Measurements from ENCODE around the gene PSMD14. TPM values are rescaled to one million over a fixed set of nuclear protein-coding genes. Genes with fewer than 3 reads are reported as not detected.
"Not testable (repeated sequence)": the region's sequence is repeated elsewhere in the genome, so short reads cannot be mapped to it uniquely, and the experiment has no call there.

Gene PSMD14
- total RNA-seq, 2 experiments from 2014 or later: 17.1 to 22.1 TPM

DNA sequence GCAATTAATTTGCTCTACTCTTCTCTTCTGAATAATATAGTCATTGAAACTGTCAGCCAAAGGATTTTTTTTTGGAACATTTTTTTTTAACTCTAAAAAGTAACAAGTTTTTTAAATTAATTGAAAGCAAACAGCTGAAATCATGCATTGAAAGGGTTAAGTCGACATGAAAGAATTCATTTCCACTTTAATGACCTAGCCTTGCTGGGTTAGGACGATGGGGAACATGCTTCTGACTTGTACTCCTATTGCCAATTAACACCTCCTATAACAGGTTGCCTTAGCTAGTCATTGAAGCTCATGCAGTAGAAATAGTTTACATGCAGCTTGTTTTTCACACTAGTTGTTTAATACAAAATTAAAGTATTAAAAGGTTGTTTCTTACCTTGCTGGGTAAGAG is 47.8 kb downstream of the PSMD14 start:
- CTCF ChIA-PET: no interaction called here
- no peak for DNase-seq
- no peak overlapping the region for H3K27ac Mint-ChIP-seq
- H3K27me3 ChIP-seq (ENCODE audit: control insufficient read depth in 1 of 2, insufficient read depth in 2 of 2, low read length in 2 of 2): no peaks in the 10 kb centered on the region
- ATAC-seq (ENCODE audit: poor library complexity): no peak
- H3K4me3 Mint-ChIP-seq: no peak overlapping the region
- peaks cover 20% of the 10 kb centered on the region for H3K4me1 Mint-ChIP-seq (ENCODE audit: low read depth)
- no peak overlapping the region for H3K4me3 ChIP-seq (ENCODE audit: low read length)
- H3K9me3 Mint-ChIP-seq: no peaks in the 10 kb centered on the region
- peaks cover 0 to 8% of the 10 kb centered on the region in 2 experiments for H3K9me3 ChIP-seq (ENCODE audit: control insufficient read depth in 1 of 2, insufficient read depth in 1 of 2, low read length in 2 of 2)
- peaks cover 20% of the 10 kb centered on the region for H3K36me3 Mint-ChIP-seq (ENCODE audit: low read depth)
- intact Hi-C loops (cut with DNase I, micrococcal nuclease): no loop called here
- TF ChIP-seq, protein P1, sequence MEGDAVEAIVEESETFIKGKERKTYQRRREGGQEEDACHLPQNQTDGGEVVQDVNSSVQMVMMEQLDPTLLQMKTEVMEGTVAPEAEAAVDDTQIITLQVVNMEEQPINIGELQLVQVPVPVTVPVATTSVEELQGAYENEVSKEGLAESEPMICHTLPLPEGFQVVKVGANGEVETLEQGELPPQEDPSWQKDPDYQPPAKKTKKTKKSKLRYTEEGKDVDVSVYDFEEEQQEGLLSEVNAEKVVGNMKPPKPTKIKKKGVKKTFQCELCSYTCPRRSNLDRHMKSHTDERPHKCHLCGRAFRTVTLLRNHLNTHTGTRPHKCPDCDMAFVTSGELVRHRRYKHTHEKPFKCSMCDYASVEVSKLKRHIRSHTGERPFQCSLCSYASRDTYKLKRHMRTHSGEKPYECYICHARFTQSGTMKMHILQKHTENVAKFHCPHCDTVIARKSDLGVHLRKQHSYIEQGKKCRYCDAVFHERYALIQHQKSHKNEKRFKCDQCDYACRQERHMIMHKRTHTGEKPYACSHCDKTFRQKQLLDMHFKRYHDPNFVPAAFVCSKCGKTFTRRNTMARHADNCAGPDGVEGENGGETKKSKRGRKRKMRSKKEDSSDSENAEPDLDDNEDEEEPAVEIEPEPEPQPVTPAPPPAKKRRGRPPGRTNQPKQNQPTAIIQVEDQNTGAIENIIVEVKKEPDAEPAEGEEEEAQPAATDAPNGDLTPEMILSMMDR (IDR thresholded peaks at IDR 0.05): no peak
- H3K27me3 Mint-ChIP-seq: no peaks in the 10 kb centered on the region
- H3K36me3 ChIP-seq (ENCODE audit: insufficient read depth, low read length): no peaks in the 10 kb centered on the region
- POLR2A ChIA-PET: no interaction called here
- H3K4me1 ChIP-seq (ENCODE audit: insufficient read depth, low read length): no peaks in the 10 kb centered on the region
- H3K27ac ChIP-seq (ENCODE audit: low read depth in 1 of 2, low read length in 2 of 2): no peak overlapping the region

DNA sequence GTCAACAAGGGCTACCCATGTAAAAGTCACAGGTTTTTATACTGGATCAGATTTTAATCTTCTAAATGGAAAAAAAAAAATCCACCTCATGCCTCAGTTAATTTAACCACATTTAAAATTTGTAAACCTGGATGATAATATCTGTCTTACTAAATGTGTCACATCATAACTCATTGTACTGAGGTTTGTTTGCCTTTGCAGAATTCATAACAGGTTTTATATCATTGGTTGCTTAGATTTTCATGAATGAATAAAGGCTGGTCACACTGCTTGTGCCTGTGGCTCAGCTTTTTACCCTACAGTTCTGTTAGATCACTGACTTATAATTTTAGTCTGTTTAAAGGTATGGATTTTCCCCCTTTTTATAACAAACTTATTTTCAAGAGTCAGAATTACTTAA is 48.9 kb downstream of the PSMD14 start:
- ATAC-seq (ENCODE audit: poor library complexity) (no peak), DNase-seq (no peak)
- peaks cover 31% of the 10 kb centered on the region for H3K36me3 Mint-ChIP-seq (ENCODE audit: low read depth)
- H3K4me1 Mint-ChIP-seq (ENCODE audit: low read depth): peaks cover 13% of the 10 kb centered on the region
- H3K4me3 Mint-ChIP-seq: no peak overlapping the region
- H3K4me3 ChIP-seq (ENCODE audit: low read length): no peak overlapping the region
- ChIA-PET POLR2A (no interaction called here), CTCF (no interaction called here)
- H3K9me3 Mint-ChIP-seq: peaks cover 3% of the 10 kb centered on the region
- no peak overlapping the region for H3K27ac Mint-ChIP-seq
- H3K9me3 ChIP-seq (ENCODE audit: control insufficient read depth in 1 of 2, insufficient read depth in 1 of 2, low read length in 2 of 2): peaks cover 3 to 12% of the 10 kb centered on the region in 2 experiments
- no peaks in the 10 kb centered on the region for H3K27me3 Mint-ChIP-seq
- H3K36me3 ChIP-seq (ENCODE audit: insufficient read depth, low read length): no peaks in the 10 kb centered on the region
- H3K27me3 ChIP-seq (ENCODE audit: control insufficient read depth in 1 of 2, insufficient read depth in 2 of 2, low read length in 2 of 2): no peaks in the 10 kb centered on the region
- TF ChIP-seq, protein P1 (IDR thresholded peaks at IDR 0.05): no peak
- intact Hi-C loops (cut with DNase I, micrococcal nuclease): no loop called here
- no peaks in the 10 kb centered on the region for H3K4me1 ChIP-seq (ENCODE audit: insufficient read depth, low read length)
- H3K27ac ChIP-seq (ENCODE audit: low read depth in 1 of 2, low read length in 2 of 2): no peak overlapping the region

DNA sequence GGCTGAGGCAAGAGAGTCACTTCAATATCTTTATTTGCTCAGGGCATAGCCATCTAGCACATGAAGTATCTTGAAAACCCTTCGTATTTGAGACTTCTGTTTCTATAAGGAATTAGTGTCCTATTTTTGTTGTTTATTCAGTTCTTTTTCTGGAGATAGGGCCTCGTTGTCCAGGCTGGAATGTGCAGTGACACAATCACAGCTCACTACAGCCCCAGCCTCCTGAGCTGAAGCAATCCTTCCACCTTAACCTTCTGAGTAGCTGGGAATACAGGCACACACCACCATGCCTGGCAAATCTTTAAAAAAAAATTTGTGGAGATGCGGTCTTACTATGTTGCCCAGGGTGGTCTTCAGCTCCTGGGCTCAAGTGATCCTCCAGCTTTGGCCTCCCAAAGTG is 50.6 kb downstream of the PSMD14 start:
- Histone ChIP-seq H3K27me3 (ENCODE audit: control insufficient read depth in 1 of 2, insufficient read depth in 2 of 2, low read length in 2 of 2) (no peaks in the 10 kb centered on the region), H3K4me3 (ENCODE audit: low read length) (no peak overlapping the region), H3K4me1 (ENCODE audit: insufficient read depth, low read length) (no peaks in the 10 kb centered on the region), H3K9me3 (ENCODE audit: control insufficient read depth in 1 of 2, insufficient read depth in 1 of 2, low read length in 2 of 2) (peaks cover 14 to 15% of the 10 kb centered on the region in 2 experiments), H3K27ac (ENCODE audit: low read depth in 1 of 2, low read length in 2 of 2) (no peak overlapping the region), H3K36me3 (ENCODE audit: insufficient read depth, low read length) (no peaks in the 10 kb centered on the region)
- Mint-ChIP-seq H3K36me3 (ENCODE audit: low read depth) (peaks cover 48% of the 10 kb centered on the region), H3K27me3 (no peaks in the 10 kb centered on the region), H3K27ac (no peak overlapping the region), H3K9me3 (peaks cover 5% of the 10 kb centered on the region), H3K4me1 (ENCODE audit: low read depth) (no peaks in the 10 kb centered on the region), H3K4me3 (no peak overlapping the region)
- intact Hi-C loops (cut with DNase I, micrococcal nuclease): no loop called here
- ChIA-PET POLR2A (no interaction called here), CTCF (no interaction called here)
- no peak for DNase-seq
- no peak for ATAC-seq (ENCODE audit: poor library complexity)
- TF ChIP-seq, protein P1 (IDR thresholded peaks at IDR 0.05): no peak

DNA sequence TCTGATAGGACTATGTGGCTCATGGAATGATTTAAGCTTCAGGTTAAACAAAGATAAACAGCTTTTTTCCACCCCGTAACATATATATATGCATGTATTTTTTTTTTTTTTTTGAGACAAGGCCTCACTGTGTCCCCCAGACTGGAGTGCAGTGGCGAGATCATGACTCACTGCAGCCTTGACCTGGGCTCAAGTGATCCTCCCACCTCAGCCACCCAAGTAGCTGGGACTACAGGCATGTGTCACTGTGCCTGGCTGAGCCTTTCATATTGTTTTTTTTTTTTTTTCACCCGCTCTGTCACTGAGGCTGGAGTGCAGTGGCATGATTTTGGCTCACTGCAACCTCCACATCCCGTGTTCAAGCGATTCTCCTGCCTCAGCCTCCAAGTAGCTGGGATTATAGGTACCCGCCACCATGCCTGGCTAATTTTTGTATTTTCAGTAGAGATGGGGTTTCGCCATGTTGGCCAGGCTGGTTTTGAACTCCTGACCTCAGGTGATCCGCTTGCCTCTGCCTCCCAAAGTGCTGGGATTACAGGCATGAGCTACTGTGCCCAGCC is 52.0 kb downstream of the PSMD14 start:
- H3K36me3 Mint-ChIP-seq (ENCODE audit: low read depth): peaks cover 61% of the 10 kb centered on the region
- DNase-seq; H3K4me3 ChIP-seq (ENCODE audit: low read length); intact Hi-C loops (cut with DNase I, micrococcal nuclease); H3K9me3 Mint-ChIP-seq; H3K27me3 ChIP-seq (ENCODE audit: control insufficient read depth in 1 of 2, insufficient read depth in 2 of 2, low read length in 2 of 2); H3K36me3 ChIP-seq (ENCODE audit: insufficient read depth, low read length); H3K4me1 ChIP-seq (ENCODE audit: insufficient read depth, low read length); H3K4me3 Mint-ChIP-seq; H3K27ac ChIP-seq (ENCODE audit: low read depth in 1 of 2, low read length in 2 of 2); H3K4me1 Mint-ChIP-seq (ENCODE audit: low read depth); H3K27ac Mint-ChIP-seq; H3K27me3 Mint-ChIP-seq; ATAC-seq (ENCODE audit: poor library complexity): not testable (repeated sequence)
- POLR2A ChIA-PET: interaction anchor here (1.3 kb wide), 1 partner anchor 15 kb away, joined by 4 read pairs; no protein-coding TSS in a partner anchor
- CTCF ChIA-PET: interaction anchor here (0.6 kb wide), 1 partner anchor 1071 kb away, joined by 3 read pairs; no protein-coding TSS in a partner anchor
- H3K9me3 ChIP-seq (ENCODE audit: control insufficient read depth in 1 of 2, insufficient read depth in 1 of 2, low read length in 2 of 2): peaks cover 14 to 15% of the 10 kb centered on the region in 2 experiments

Measured in CD4-positive, alpha-beta T cell (primary cell).